ENCODE measurements around the gene RIPK1.

GRCh38 chr6:3117912-3118352, 49.6 kb downstream of the RIPK1 start:
- no peak for TF ChIP-seq GATA2 (IDR thresholded peaks at IDR 0.05; ENCODE audit: low read depth, low read length)
- no peak for TF ChIP-seq GATA3 (IDR thresholded peaks at IDR 0.05; ENCODE audit: low read depth, low read length)
